Uterus (tissue), 4 donors: ENCODE data around the gene PRSS57. TPM values are rescaled to one million over a fixed set of nuclear protein-coding genes. Genes with fewer than 3 reads are reported as not detected.
"Not testable (repeated sequence)": the region's sequence is repeated elsewhere in the genome, so short reads cannot be mapped to it uniquely, and the experiment has no call there.

ENCODE experiments used
- DNase-seq, 2 donors: peaks; one replicate each; pipeline ENCODE4 v3.0.0-alpha.2; 2019 to 2020
- H3K27ac ChIP-seq, 2 donors: fragments of 200-600 bp; sonication (generic); 1 replicate in 1 of 2; 2 replicates in 1 of 2; pipeline ENCODE4 v1.5.1; 2016 to 2018
- H3K27me3 ChIP-seq, 2 donors: fragments of 200-600 bp; sonication (generic); one replicate each; pipeline ENCODE4 v1.5.1; 2018 to 2019; ENCODE audit warnings: control low read depth in 1 of 2
- H3K36me3 ChIP-seq, 2 donors: fragments of 200-600 bp; sonication (generic); one replicate each; pipeline ENCODE4 v1.5.1; 2019; ENCODE audit warnings: control low read depth in 1 of 2
- H3K4me1 ChIP-seq, 2 donors: fragments of 200-600 bp; sonication (generic); one replicate each; pipeline ENCODE4 v1.5.1; 2018 to 2019; ENCODE audit warnings: control low read depth in 1 of 2
- H3K4me3 ChIP-seq, 2 donors: fragments of 200-600 bp; sonication (generic); 1 replicate in 1 of 2; 2 replicates in 1 of 2; pipeline ENCODE4 v1.5.1; 2018 to 2019; ENCODE audit warnings: mild to moderate bottlenecking in 1 of 2
- H3K9me3 ChIP-seq, 2 donors: fragments of 200-600 bp; sonication (generic); one replicate each; pipeline ENCODE4 v1.5.1; 2019; ENCODE audit warnings: control low read depth in 1 of 2
- CTCF ChIP-seq, 4 experiments: fragments of 200-600 bp in 2 of 4; fragments of 450-650 bp in 2 of 4; sonication (generic) in 2 of 4; IDR thresholded peaks; one replicate each; pipeline ENCODE4 v1.5.1; 2016 to 2019; ENCODE audit warnings: antibody characterized with exemption in 4 of 4, mild to moderate bottlenecking in 2 of 4, moderate library complexity in 1 of 4
- POLR2A ChIP-seq, 2 donors: fragments of 450-650 bp; IDR thresholded peaks; one replicate each; pipeline ENCODE4 v1.6.1; 2016; ENCODE audit warnings: antibody characterized with exemption in 2 of 2, mild to moderate bottlenecking in 1 of 2, moderate library complexity in 1 of 2
- intact Hi-C: fragments of 100-400 bp; cut with DNase I; formaldehyde crosslinking; loops from one replicate; pipeline ENCODE4 v1.15.1; 2023; ENCODE audit warnings: low total_unique reads
- total RNA-seq, 4 donors: library from RNA; depleted of rRNA in 3 of 4; stranded (reverse); fragments of >200 nt in 3 of 4; gene quantifications; one replicate each; pipeline versions ENCODE4 v1.1.0 to v1.2.4, GENCODE V29; 2014 to 2023
- donor health status: DM: yes; HTN: yes; CAD: no.

Gene PRSS57
- total RNA-seq, 4 donors from 2014 or later = not detected

- Histone ChIP-seq H3K9me3 (no peaks in the 10 kb centered on the region), H3K27me3 (no peaks in the 10 kb centered on the region), H3K4me1 (peaks cover 0 to 3% of the 10 kb centered on the region in 2 donors), H3K4me3 (peak within 1 kb of the TSS; percentile 48 to 90), H3K36me3 (no peaks in the 10 kb centered on the region), H3K27ac (peak within 1 kb of the TSS; percentile 88)
- peak in 1 of 2 donors; percentile 47 for DNase-seq
- TF ChIP-seq POLR2A (IDR thresholded peaks at IDR 0.05) = no peak
- peak in 1 of 4 experiments; percentile 62 for TF ChIP-seq CTCF (IDR thresholded peaks at IDR 0.05)
- intact Hi-C loops = no loop called here
Measured at GRCh38 chr19:708154-709143, 13.2 kb upstream of the PRSS57 start, which contains the start of gene PALM. Gene PALM (plus strand): TSS chr19:708935. CDS start chr19:709147, 212 bp downstream.

GRCh38 chr19:704447-704741 is 9.1 kb upstream of the PRSS57 start:
- no peaks in the 10 kb centered on the region for H3K36me3 ChIP-seq
- no peaks in the 10 kb centered on the region for H3K4me1 ChIP-seq
- DNase-seq = no peak
- no peak overlapping the region for H3K4me3 ChIP-seq
- no peaks in the 10 kb centered on the region for H3K27me3 ChIP-seq
- intact Hi-C loops = no loop called here
- TF ChIP-seq POLR2A (IDR thresholded peaks at IDR 0.05) (no peak), CTCF (IDR thresholded peaks at IDR 0.05) (no peak)
- H3K27ac ChIP-seq = no peak overlapping the region
- no peaks in the 10 kb centered on the region for H3K9me3 ChIP-seq

- no peak overlapping the region for H3K4me3 ChIP-seq
- intact Hi-C loops = no loop called here
Measured at GRCh38 chr19:703651-704446, 8.6 kb upstream of the PRSS57 start.

GRCh38 chr19:703329-703650 is 8.0 kb upstream of the PRSS57 start:
- Histone ChIP-seq H3K4me3 (no peak overlapping the region), H3K27ac (no peak overlapping the region)

More at GRCh38 chr19:703651-704446, 8.6 kb upstream of the PRSS57 start:
- TF ChIP-seq POLR2A (IDR thresholded peaks at IDR 0.05) (peak in 1 of 2 donors; percentile 23), CTCF (IDR thresholded peaks at IDR 0.05) (no peak)
- H3K36me3 ChIP-seq = no peaks in the 10 kb centered on the region
- no peaks in the 10 kb centered on the region for H3K4me1 ChIP-seq
- no peak overlapping the region for H3K27ac ChIP-seq
- no peaks in the 10 kb centered on the region for H3K9me3 ChIP-seq
- H3K27me3 ChIP-seq = no peaks in the 10 kb centered on the region
- peak; percentile 59 to 77 for DNase-seq

GRCh38 chr19:702847-703246 is 7.6 kb upstream of the PRSS57 start:
- H3K36me3 ChIP-seq, intact Hi-C loops, H3K27ac ChIP-seq, H3K9me3 ChIP-seq, H3K4me3 ChIP-seq, DNase-seq, H3K27me3 ChIP-seq, H3K4me1 ChIP-seq: not testable (repeated sequence)

More at GRCh38 chr19:703329-703650, 8.0 kb upstream of the PRSS57 start:
- H3K9me3 ChIP-seq = no peaks in the 10 kb centered on the region
- intact Hi-C loops = no loop called here
- no peak for TF ChIP-seq CTCF (IDR thresholded peaks at IDR 0.05)
- TF ChIP-seq POLR2A (IDR thresholded peaks at IDR 0.05) = no peak
- no peaks in the 10 kb centered on the region for H3K27me3 ChIP-seq
- DNase-seq = no peak
- H3K36me3 ChIP-seq = no peaks in the 10 kb centered on the region
- H3K4me1 ChIP-seq = no peaks in the 10 kb centered on the region

- H3K4me3 ChIP-seq, intact Hi-C loops, H3K27me3 ChIP-seq, H3K4me1 ChIP-seq, H3K27ac ChIP-seq, H3K9me3 ChIP-seq, DNase-seq, H3K36me3 ChIP-seq: not testable (repeated sequence)
Measured at GRCh38 chr19:699885-700284, 4.6 kb upstream of the PRSS57 start.

- H3K27ac ChIP-seq, H3K27me3 ChIP-seq, intact Hi-C loops, H3K36me3 ChIP-seq, H3K4me1 ChIP-seq, H3K9me3 ChIP-seq, H3K4me3 ChIP-seq, DNase-seq: not testable (repeated sequence)
Measured at GRCh38 chr19:698529-698928, 3.3 kb upstream of the PRSS57 start.
